Measurements from ENCODE around the gene TGFB2.

Gene TGFB2

GRCh38 chr1:218400624-218401023 is 55.5 kb downstream of the TGFB2 start:
- no peak for TF ChIP-seq SPI1 (IDR thresholded peaks at IDR 0.05; ENCODE audit: borderline replicate concordance, low read depth)
- TF ChIP-seq GABPA (IDR thresholded peaks at IDR 0.05; ENCODE audit: low read depth): no peak
- no peak for TF ChIP-seq REST (IDR thresholded peaks at IDR 0.05; ENCODE audit: insufficient replicate concordance, low read depth)
- TF ChIP-seq CTCF (IDR thresholded peaks at IDR 0.05; ENCODE audit: insufficient read depth, low read length): no peak
- no peak for TF ChIP-seq POLR2AphosphoS5 (IDR thresholded peaks at IDR 0.05; ENCODE audit: low read depth)
- Histone ChIP-seq H3K27ac (replicated peaks) (no peak overlapping the region), H3K4me3 (replicated peaks; ENCODE audit: insufficient read depth, low read length) (no peak overlapping the region), H3K27me3 (ENCODE audit: insufficient read depth, poor library complexity, severe bottlenecking) (no peaks in the 10 kb centered on the region)
- no peak for DNase-seq (ENCODE audit: low read depth in 1 of 2, low spot score in 1 of 2)

GRCh38 chr1:218401441-218401997 is 56.4 kb downstream of the TGFB2 start:
- H3K4me3 ChIP-seq (replicated peaks; ENCODE audit: insufficient read depth, low read length): no peak overlapping the region
- H3K27me3 ChIP-seq (ENCODE audit: insufficient read depth, poor library complexity, severe bottlenecking): no peaks in the 10 kb centered on the region
- H3K27ac ChIP-seq (replicated peaks): no peak overlapping the region
- no peak for DNase-seq (ENCODE audit: low read depth in 1 of 2, low spot score in 1 of 2)
- no peak for TF ChIP-seq REST (IDR thresholded peaks at IDR 0.05; ENCODE audit: insufficient replicate concordance, low read depth)
- no peak for TF ChIP-seq SPI1 (IDR thresholded peaks at IDR 0.05; ENCODE audit: borderline replicate concordance, low read depth)
- no peak for TF ChIP-seq GABPA (IDR thresholded peaks at IDR 0.05; ENCODE audit: low read depth)
- no peak for TF ChIP-seq POLR2AphosphoS5 (IDR thresholded peaks at IDR 0.05; ENCODE audit: low read depth)
- TF ChIP-seq CTCF (IDR thresholded peaks at IDR 0.05; ENCODE audit: insufficient read depth, low read length): no peak

- Histone ChIP-seq H3K4me3 (replicated peaks; ENCODE audit: insufficient read depth, low read length) (no peak overlapping the region), H3K27ac (replicated peaks) (no peak overlapping the region)
- DNase-seq (ENCODE audit: low read depth in 1 of 2, low spot score in 1 of 2): no peak
These were observed 57.1 kb downstream of the TGFB2 start for GRCh38 chr1:218401998-218402785.

More at GRCh38 chr1:218401998-218402785, 57.1 kb downstream of the TGFB2 start:
- H3K27me3 ChIP-seq (ENCODE audit: insufficient read depth, poor library complexity, severe bottlenecking): no peaks in the 10 kb centered on the region
- no peak for TF ChIP-seq REST (IDR thresholded peaks at IDR 0.05; ENCODE audit: insufficient replicate concordance, low read depth)
- TF ChIP-seq SPI1 (IDR thresholded peaks at IDR 0.05; ENCODE audit: borderline replicate concordance, low read depth): no peak
- TF ChIP-seq GABPA (IDR thresholded peaks at IDR 0.05; ENCODE audit: low read depth): no peak
- TF ChIP-seq CTCF (IDR thresholded peaks at IDR 0.05; ENCODE audit: insufficient read depth, low read length): no peak
- TF ChIP-seq POLR2AphosphoS5 (IDR thresholded peaks at IDR 0.05; ENCODE audit: low read depth): no peak
